ENCODE results near the gene SLC16A8.
"Not testable (repeated sequence)": the region's sequence is repeated elsewhere in the genome, so short reads cannot be mapped to it uniquely, and the experiment has no call there.

Gene SLC16A8

GRCh38 chr22:38087855-38088254 is 3.9 kb upstream of the SLC16A8 start:
- DNase-seq = no peak

- DNase-seq = no peak
Observed at GRCh38 chr22:38086942-38087341, 3.0 kb upstream of the SLC16A8 start.

- DNase-seq = no peak
Observed at GRCh38 chr22:38086001-38086845, 2.2 kb upstream of the SLC16A8 start.

DNA sequence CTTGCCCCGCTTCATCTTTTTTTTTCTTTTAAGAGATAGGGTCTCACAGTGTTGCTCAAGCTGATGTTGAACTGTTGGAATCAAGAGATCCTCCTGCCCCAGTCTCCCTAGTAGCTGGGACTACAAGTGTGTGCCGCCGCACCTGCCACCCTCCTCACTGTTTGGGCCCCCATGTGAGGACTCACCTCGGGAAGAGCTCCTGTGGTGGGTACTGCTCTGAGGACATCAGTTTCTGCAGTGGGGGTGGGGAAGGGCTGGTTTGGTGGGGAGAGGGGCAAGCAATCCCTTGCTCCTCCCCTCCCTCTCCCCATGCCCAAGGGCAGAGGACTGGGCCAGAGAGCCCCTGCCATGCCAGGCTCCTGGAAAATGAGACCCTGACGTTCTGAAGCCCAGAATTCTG is 1.5 kb upstream of the SLC16A8 start:
- DNase-seq = no peak

DNA sequence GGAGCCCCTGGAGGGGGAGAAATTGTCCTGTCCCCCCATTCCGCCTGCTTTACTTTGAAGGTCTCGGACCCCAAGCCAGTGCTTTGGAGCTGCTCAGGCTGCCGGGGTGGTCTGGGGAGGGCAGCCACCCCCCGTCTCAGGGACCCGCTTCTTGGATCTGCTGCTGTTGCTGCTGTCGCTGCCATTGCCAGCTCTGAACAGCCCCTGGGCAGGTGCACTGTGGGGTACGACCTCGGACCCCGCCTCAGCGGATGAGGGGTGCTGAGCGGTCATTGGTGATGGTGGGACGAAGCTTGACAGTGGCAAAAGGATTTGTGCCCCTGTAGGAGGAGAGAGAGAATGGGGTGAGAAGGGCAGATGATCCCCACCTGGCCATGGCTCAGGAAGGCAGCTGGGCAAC is 1.1 kb upstream of the SLC16A8 start:
- no peak for DNase-seq

DNA sequence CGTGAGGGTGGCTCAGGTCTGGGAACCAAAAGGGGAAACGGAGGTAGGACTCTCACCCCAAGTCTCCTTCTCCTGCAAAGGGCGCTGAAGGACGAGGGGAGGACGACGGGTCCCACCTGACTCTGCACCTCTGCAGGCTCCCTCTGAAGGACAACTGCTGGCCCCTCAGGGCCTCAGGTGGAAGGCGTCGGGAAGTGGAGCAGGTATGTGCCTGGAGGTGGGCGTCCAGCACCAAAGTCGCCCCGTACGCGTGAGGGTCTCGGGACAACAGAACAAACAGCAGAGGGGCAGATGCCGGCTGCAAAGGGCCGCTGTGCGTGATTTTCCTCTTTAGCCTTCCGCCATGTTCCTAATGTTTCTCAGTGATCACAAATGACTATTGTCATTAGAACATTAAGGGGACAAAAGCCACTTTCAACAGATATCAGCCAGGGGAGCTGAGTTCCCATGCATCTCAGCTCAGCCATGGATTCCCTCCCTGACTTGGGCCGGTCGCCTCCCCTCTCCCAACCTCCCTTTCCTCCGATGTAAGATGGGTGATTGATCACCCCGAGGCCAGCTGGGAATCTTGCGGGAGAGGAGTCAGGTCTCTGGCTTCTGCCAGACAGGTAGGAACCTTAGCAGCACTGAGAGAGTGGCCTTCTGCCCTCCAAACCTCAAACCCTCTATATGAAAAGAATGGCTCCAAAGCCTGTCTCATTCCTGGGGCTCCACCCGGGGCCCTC is 836 bp downstream of the SLC16A8 start:
- no peak for DNase-seq

DNA sequence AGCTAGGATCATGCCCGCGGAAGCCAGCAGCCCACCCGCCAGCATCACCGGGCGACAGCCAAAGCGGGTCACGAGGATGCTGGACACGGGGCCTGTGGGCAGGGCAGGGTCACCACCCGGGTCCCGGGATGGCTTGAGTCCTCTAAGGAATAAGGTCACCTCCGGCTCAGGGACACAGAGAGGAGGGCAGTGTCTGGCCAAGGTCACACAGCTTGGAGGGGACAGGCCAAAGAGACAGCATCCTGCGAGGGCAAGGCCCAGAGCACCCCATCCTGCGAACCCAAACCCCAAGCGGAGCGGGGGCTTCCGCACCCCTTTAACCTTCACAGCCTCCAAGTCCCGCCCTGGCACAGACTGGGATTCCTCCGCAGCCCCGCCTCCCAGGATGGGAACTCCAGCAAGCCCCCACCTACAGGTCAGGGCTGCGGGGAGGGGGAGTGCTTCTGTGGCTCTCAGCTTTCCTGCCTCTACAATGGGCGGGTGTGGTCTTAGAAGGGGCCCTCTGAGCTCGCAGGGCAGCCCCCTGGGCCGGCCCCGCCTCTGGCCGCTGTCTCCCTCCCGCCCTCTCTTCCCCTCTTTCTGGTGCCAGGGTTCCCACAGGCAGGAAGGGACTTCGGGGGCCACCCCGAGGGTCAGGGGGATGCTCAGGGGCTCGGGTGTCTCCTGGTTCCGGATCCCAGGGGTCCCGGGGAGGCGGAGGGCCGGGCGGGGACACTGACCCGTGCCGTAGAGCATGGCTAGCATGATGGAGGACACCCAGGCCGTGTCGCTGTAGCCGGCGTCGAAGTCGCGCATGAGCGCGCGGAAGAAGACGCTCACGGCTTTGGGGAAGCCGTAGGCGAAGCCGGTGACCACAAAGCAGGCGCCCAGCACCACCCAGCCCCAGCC is 1.8 kb downstream of the SLC16A8 start:
- no peak for DNase-seq

- peak; percentile 63 for DNase-seq
Observed at GRCh38 chr22:38081636-38081940, 2.4 kb downstream of the SLC16A8 start.

GRCh38 chr22:38080850-38081635 is 2.9 kb downstream of the SLC16A8 start:
- peak; percentile 73 for DNase-seq

- DNase-seq = no peak
Observed at GRCh38 chr22:38080474-38080849, 3.5 kb downstream of the SLC16A8 start.

GRCh38 chr22:38079804-38080203 is 4.2 kb downstream of the SLC16A8 start:
- DNase-seq = no peak

GRCh38 chr22:38079208-38079607 is 4.8 kb downstream of the SLC16A8 start:
- DNase-seq = not testable (repeated sequence)

- no peak for DNase-seq
Observed at GRCh38 chr22:38078046-38078840, 5.7 kb downstream of the SLC16A8 start.

DNA sequence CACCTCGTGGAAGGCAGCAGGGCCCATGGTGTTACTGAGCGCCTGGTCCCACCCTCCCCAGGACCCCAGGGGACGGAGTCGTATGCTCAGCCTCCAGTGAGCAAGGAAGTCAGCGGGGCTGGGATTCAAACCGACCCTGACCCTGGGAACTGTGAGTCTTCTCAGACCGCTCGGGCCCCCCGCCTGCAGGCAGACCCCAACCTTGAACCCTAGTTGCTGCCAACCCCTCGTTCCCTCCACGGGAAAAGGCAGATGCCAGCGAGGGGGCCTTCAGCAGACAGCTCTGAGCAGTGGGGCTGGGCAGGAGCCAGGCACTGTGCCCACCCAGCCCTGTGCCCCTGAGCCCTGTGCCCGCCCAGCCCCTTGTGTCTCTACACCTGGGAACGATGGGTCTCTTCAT is 6.4 kb downstream of the SLC16A8 start:
- DNase-seq = no peak

GRCh38 chr22:38077096-38077495 is 6.9 kb downstream of the SLC16A8 start:
- DNase-seq = no peak

GRCh38 chr22:38075961-38076360 is 8.0 kb downstream of the SLC16A8 start:
- DNase-seq = no peak

- no peak for DNase-seq
Observed at GRCh38 chr22:38075105-38075825, 8.7 kb downstream of the SLC16A8 start.

DNA sequence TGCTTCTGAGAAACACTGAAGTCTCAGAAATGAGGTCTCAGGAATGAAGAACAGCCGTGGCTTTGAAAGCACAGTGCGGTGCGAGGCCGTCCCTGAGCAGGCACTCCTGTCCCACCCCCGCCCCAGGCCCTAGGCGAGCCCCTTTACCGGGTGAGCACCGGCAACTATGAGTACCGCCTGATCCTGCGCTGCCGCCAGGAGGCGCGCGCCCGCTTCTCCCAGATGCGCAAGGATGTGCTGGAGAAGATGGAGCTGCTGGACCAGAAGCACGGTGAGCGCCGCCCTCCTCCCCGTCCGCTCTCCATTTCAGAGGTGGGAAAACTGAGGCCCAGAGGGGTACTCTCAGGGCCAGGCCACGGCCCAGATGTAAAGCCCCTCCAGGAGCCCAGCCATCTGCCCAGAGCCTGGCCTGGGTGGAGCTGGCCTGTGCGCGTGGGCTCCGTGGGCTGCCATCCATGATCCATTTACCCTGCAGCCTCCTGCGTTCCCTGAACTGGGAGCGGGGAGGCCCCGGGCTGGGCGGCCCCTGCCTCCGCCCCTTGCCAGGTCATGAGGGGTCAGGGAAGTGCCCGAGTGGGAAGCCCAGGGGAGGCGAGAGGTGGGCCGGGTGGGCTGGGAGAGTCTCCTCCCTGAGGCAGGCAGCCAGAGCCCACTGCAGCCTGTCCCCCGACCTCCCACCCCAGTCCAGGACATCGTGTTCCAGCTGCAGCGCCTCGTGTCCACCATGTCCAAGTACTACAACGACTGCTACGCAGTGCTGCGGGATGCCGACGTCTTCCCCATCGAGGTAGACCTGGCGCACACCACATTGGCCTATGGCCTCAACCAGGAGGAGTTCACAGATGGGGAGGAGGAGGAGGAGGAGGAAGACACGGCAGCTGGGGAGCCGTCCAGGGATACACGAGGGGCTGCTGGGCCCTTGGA is 9.5 kb downstream of the SLC16A8 start:
- DNase-seq = no peak

Data from right kidney (tissue), 1 donor.